Lower leg skin (tissue), 3 donors: Measurements from ENCODE around the gene SFMBT2.

ENCODE experiments used
- CTCF ChIP-seq, 3 donors: fragments of 450-650 bp; IDR thresholded peaks; one replicate each; pipeline ENCODE4 v1.5.1; 2016; ENCODE audit warnings: antibody characterized with exemption in 3 of 3, mild to moderate bottlenecking in 3 of 3, moderate library complexity in 2 of 3
- POLR2A ChIP-seq, 2 donors: fragments of 450-650 bp; IDR thresholded peaks; one replicate each; pipeline ENCODE4 v1.6.1; 2016 to 2017; ENCODE audit warnings: antibody characterized with exemption in 2 of 2, mild to moderate bottlenecking in 1 of 2, moderate library complexity in 1 of 2

GRCh38 chr10:7136016-7136415, 274.8 kb downstream of the SFMBT2 start:
- TF ChIP-seq CTCF (IDR thresholded peaks at IDR 0.05) (no peak), POLR2A (IDR thresholded peaks at IDR 0.05) (no peak)
